Measurements from ENCODE around the gene RAB25. TPM values are rescaled to one million over a fixed set of nuclear protein-coding genes. Genes with fewer than 3 reads are reported as not detected.

RAB25 gene
- total RNA-seq (2022; extraction: Qiagen RNA extraction) = 0.21 TPM in 1 of 5 replicates, not detected in the others

DNA sequence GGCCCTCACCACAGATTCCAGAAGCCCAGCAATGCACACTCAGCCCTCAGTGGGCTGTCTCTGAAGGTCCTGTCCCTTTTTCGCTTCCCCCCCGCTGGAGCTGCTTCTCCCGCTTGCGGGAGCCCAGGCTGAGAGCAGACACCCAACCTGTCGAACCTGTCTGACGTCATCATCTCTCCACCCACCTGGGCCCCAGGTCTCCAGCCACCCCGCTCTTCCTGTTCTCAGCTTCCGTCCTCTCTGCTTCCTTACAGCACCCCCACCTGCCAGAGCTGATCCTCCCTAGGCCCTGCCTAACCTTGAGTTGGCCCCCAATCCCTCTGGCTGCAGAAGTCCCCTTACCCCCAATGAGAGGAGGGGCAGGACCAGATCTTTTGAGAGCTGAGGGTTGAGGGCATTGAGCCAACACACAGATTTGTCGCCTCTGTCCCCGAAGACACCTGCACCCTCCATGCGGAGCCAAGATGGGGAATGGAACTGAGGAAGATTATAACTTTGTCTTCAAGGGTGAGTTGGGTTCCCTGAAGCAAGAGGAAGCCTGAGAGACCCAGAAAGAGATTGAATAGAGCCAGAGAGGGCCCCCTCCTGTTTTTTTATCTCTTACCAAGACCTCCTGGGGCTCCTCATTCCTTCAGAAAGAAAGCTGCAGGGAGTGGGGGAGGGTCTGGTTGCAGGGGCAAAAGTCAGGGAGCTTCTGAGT is at the start of gene RAB25:
RAB25 (plus strand) TSS at position 224 of the 700 bp plus-strand sequence; CDS start at position 465, 241 bp downstream.

DNA sequence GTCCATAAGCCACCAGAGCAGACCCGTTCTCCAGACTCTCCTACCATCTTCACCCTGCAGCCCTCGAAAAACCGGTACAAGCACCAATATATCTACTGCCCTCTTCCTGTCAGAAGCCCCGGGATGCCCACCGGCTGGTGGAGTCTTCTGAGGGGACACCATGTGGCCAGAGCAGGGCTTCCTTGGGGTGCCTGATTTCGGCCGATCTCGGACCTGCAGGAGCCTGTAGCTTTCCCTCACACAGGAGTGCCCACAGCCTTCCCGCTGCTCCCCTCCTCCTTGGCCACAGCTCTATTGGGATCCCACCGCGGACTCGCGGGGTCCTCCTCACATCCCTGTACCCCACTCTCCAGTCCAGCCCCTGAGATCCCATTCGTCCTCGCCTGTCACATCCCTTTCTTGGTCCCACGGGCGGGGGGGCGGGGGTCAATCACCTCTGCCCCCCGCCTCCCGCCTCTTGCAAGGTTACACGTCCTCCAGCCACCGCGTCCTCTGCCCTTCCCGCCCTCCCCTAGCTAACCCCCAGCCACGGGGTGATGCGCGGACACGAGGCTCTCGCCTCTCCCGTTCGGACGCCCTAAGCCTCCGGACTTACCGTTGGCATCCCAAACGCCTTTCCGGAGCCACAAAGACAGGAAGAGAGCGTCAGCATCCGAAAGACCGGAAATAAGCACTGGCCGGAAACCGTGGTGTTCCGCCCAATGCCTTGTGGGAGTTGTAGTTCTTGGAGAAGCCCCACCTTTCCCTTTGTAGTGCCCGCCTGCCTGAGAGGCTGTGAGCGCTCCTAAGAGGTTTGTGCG is 40.5 kb upstream of the RAB25 start, which contains the start of gene SSR2:
SSR2 (minus strand) TSS at position 659 of the 800 bp plus-strand sequence. CDS start 784 bp downstream, outside the sequence.

DNA sequence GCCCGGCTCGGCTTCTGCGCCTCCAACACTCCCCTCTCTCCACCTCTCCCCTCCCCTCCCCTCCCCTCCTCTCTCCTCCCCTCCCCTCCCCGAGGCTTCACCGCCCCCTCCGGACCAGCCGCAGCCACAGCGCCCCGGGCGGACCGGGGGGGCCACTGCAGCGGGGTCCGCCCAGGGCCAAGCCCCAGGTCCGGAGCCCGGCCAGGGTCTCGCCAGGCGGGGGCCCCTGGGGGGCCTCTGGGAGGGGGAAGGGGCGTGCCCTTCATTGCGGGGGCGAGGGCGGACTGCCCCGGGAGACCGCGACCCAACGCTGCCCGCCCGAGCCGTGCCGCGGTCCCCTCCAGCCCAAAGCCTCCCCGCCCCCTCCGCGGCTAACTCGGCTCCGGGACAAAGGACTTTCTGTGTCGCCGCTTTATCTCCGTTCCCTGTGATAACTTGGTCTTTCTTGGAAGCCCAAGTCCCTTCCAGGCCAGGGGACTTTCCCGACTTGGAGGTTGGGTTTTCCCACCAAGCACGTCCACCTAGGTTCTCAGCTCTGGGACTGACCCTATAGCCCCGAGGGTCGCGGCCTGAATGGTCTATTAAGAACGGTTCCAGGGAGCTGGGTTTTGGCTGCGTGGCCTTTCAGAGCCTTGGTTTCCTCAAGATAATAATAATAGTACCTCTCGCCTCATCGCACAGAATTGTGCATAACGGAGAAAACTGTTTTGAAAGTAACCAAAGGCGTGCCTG is 7.0 kb upstream of the RAB25 start, which contains the start of gene UBQLN4:
UBQLN4 (minus strand) TSS at position 31 of the 732 bp plus-strand sequence. CDS start 97 bp downstream, outside the sequence.

DNA sequence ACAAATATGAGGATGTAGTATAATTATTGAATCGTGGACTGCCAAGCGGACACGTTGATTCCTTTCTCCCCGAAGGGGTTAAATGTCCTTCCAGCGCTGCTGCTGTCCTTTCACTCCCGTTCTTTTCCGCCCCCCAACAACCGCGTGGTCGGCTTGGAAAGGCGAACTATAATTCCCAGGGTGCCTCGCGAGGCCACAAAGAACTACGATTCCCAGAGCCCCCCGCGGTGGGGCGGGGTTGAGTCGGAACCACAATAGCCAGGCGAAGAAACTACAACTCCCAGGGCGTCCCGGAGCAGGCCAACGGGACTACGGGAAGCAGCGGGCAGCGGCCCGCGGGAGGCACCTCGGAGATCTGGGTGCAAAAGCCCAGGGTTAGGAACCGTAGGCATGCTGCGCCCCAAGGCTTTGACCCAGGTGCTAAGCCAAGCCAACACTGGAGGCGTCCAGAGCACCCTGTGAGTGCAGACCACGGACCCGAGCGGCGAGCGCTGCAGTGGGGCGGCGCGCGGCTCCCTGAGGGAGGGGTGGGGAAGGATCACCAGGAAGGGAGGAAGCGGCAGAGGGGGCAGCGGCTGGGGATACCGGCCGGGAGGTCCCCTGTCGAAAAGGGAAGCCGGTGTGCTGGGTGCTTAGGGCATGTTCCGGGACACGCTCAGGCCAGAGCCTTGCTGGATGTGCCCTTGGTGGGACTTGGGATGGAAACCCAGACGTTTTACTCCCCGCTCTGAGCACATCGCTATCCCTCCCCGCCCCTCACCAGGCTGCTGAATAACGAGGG is 6.3 kb upstream of the RAB25 start, which contains the start of gene LAMTOR2:
LAMTOR2 (plus strand) TSS at position 283 of the 781 bp plus-strand sequence; CDS start at position 391, 108 bp downstream.

DNA sequence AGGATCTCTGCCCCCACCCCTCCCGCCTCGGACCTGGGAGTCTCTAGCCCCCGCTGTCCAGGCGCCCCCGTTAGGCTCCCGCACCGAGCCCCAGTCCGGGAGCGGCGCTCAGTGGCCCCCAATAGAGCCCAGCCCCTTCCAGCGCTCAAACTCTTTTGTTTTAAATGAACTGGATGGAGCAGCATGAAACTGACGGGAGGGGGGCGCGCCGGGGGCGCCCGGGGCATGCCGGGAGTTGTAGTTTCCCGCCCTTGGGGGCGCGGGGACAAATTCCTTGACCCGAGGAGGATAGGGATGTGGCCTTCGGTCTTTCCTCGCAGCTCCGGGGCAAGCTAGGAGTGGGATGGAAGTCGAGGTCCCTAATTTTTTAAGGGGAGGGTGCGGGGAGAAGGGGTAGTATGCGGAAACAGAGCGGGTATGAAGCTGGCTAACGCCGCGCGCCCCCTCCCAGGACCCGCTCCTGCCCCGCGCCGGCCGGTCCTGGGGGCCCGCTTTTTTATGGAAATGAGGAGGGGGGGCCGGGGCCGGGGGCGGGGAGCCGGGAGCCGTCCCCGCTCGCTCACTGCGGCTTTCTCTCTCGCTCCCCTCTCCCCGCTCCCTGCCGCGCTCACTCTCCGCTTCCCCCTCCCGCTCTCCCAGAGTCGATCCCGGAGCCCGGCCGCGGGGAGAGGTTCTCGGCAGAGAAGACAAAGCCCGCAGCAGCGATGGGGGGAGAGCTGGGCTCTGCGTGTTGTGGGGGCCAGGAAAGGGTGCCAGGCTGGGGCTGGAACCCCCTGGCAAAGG is 21.5 kb downstream of the RAB25 start, which contains the start of gene MEX3A:
MEX3A (minus strand) TSS at position 157 of the 783 bp plus-strand sequence. CDS start 467 bp downstream, outside the sequence.

DNA sequence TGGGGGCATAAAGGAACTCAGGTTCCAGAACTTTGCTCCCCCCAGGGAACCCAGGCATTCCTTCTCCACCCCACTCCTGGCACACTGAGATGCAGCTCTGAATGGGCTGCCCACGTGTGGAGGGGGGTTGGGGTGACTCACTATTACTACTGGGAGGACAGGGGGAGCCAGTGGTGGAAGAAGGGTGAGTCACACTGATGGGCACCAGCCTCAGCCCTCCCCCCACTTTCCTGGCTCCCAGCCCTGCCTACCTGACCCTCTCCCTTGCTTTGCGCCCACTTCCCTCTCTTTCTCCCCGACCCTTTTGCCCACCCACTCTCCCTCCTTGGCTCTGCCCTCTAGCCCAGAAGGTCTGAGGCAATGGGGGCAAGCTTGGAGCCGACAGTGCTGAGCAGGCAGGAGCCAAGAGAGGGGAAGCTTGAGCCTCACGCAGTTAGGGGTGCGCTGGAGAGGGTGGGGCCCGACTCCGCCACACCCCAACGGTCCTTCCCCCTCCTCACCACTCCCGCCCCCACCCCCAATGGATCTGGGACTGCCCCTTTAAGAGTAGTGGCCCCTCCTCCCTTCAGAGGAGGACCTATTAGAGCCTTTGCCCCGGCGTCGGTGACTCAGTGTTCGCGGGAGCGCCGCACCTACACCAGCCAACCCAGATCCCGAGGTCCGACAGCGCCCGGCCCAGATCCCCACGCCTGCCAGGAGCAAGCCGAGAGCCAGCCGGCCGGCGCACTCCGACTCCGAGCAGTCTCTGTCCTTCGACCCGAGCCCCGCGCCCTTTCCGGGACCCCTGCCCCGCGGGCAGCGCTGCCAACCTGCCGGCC is 53.4 kb downstream of the RAB25 start, which contains the start of gene LMNA:
LMNA (plus strand) TSS at position 611 of the 818 bp plus-strand sequence. CDS start 208 bp downstream, outside the sequence.

Other genes starting within 250 kb of the RAB25 start
- gene GON4L, start 203.9 kb upstream of the RAB25 start, total RNA-seq (2022; extraction: Qiagen RNA extraction) = 12.2 to 14.4 TPM (median 13.2 TPM) in 5 replicates
- gene SYT11, start 201.6 kb upstream of the RAB25 start, total RNA-seq (2022; extraction: Qiagen RNA extraction) = 1.00 to 1.4 TPM (median 1.2 TPM) in 5 replicates
- gene RIT1, start 149.8 kb upstream of the RAB25 start, total RNA-seq (2022; extraction: Qiagen RNA extraction) = 18.3 to 22.3 TPM (median 20.0 TPM) in 5 replicates
- gene KHDC4, start 126.7 kb upstream of the RAB25 start, total RNA-seq (2022; extraction: Qiagen RNA extraction) = 18.9 to 21.7 TPM (median 19.2 TPM) in 5 replicates
- not detected in 5 replicates for gene RXFP4, start 119.5 kb upstream of the RAB25 start, total RNA-seq (2022; extraction: Qiagen RNA extraction)
- gene ARHGEF2, start 82.6 kb upstream of the RAB25 start, total RNA-seq (2022; extraction: Qiagen RNA extraction) = 28.8 to 34.1 TPM (median 33.5 TPM) in 5 replicates
- gene SSR2, start 40.2 kb upstream of the RAB25 start, total RNA-seq (2022; extraction: Qiagen RNA extraction) = 259 to 269 TPM (median 260 TPM) in 5 replicates
- gene UBQLN4, start 7.4 kb upstream of the RAB25 start, total RNA-seq (2022; extraction: Qiagen RNA extraction) = 33.7 to 42.4 TPM (median 36.4 TPM) in 5 replicates
- gene LAMTOR2, start 6.4 kb upstream of the RAB25 start, total RNA-seq (2022; extraction: Qiagen RNA extraction) = 149 to 159 TPM (median 157 TPM) in 5 replicates
- 1.2 to 2.6 TPM (median 2.1 TPM) in 5 replicates for gene MEX3A, start 21.3 kb downstream of the RAB25 start, total RNA-seq (2022; extraction: Qiagen RNA extraction)
- 703 to 786 TPM (median 771 TPM) in 5 replicates for gene LMNA, start 53.6 kb downstream of the RAB25 start, total RNA-seq (2022; extraction: Qiagen RNA extraction)
- gene SEMA4A, start 92.4 kb downstream of the RAB25 start, total RNA-seq (2022; extraction: Qiagen RNA extraction) = 0.34 to 0.69 TPM (median 0.40 TPM) in 5 replicates
- gene SLC25A44, start 132.9 kb downstream of the RAB25 start, total RNA-seq (2022; extraction: Qiagen RNA extraction) = 24.4 to 29.9 TPM (median 27.4 TPM) in 5 replicates
- gene PMF1, start 151.8 kb downstream of the RAB25 start, total RNA-seq (2022; extraction: Qiagen RNA extraction) = 57.2 to 60.2 TPM (median 59.0 TPM) in 5 replicates
- 0.15 to 0.37 TPM (median 0.32 TPM) in 5 replicates for gene BGLAP, start 181.0 kb downstream of the RAB25 start, total RNA-seq (2022; extraction: Qiagen RNA extraction)
- gene PAQR6, start 186.9 kb downstream of the RAB25 start, total RNA-seq (2022; extraction: Qiagen RNA extraction) = 1.9 to 4.6 TPM (median 4.2 TPM) in 5 replicates
- 38.1 to 44.8 TPM (median 41.8 TPM) in 5 replicates for gene SMG5, start 221.7 kb downstream of the RAB25 start, total RNA-seq (2022; extraction: Qiagen RNA extraction)
- 5.8 to 8.9 TPM (median 7.9 TPM) in 5 replicates for gene TMEM79, start 223.2 kb downstream of the RAB25 start, total RNA-seq (2022; extraction: Qiagen RNA extraction)
- gene GLMP, start 234.5 kb downstream of the RAB25 start, total RNA-seq (2022; extraction: Qiagen RNA extraction) = 33.4 to 48.1 TPM (median 43.3 TPM) in 5 replicates
- gene VHLL, start 238.1 kb downstream of the RAB25 start, total RNA-seq (2022; extraction: Qiagen RNA extraction) = not detected in 5 replicates

All from A549 treated with AZD2906 at 1 μM for 4 hours (cell line).